ENCODE results near the gene GGACT.

Gene GGACT

DNA sequence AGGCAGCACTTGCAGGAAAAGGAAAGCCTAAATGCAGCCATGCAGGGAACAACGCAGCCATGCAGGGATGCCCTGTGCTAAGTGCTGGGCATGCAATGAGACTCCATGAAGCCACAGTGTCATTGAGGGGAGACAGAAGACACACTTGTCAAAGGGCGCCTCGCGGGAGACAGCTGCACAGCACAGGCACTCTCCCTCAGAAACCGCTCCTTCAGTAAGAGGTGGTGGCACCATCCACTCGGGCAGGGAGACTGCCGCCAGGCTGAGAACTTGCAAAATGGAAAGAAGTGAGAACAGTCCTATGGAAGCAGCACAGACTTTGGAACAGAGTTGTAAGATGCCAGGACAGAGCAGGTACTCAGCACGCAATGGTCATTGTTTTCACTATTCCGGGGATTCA is 51.1 kb downstream of the GGACT start:
- no peak for DNase-seq (ENCODE audit: low read depth)
- no peak for TF ChIP-seq CTCF (conservative IDR thresholded peaks at IDR 0.05; ENCODE audit: low read depth, low read length)
- H3K4me3 ChIP-seq (ENCODE audit: low read depth, low read length), result no peak overlapping the region

DNA sequence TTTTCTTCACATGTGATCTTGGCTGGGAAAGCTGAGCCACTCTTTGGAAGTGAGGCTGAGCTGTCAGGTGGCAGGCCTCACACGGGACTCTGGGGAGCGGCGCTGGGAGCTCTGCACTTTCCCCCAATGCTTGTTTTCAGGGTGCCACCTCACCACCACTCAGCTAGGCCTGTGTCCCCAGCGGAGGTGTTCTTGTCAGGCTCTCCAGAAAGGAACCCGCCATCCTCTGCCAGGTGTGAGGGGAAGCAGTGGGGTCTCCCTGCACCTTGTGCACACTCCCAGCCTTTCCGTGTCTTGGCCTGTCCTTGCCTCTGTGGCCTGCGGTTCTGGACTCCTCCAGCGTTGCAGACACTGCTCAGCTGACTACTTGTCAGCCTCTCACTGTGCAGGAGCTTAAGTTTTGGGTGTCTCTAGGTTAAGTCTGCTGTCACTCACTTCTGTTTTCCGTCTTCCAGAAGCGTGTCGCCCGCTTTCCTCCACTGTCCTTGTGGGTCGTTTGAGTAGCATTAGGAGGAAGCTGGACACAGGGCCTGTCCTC is 51.9 kb downstream of the GGACT start:
- DNase-seq (ENCODE audit: low read depth), result no peak
- no peak overlapping the region for H3K4me3 ChIP-seq (ENCODE audit: low read depth, low read length)
- TF ChIP-seq CTCF (conservative IDR thresholded peaks at IDR 0.05; ENCODE audit: low read depth, low read length), result no peak

DNA sequence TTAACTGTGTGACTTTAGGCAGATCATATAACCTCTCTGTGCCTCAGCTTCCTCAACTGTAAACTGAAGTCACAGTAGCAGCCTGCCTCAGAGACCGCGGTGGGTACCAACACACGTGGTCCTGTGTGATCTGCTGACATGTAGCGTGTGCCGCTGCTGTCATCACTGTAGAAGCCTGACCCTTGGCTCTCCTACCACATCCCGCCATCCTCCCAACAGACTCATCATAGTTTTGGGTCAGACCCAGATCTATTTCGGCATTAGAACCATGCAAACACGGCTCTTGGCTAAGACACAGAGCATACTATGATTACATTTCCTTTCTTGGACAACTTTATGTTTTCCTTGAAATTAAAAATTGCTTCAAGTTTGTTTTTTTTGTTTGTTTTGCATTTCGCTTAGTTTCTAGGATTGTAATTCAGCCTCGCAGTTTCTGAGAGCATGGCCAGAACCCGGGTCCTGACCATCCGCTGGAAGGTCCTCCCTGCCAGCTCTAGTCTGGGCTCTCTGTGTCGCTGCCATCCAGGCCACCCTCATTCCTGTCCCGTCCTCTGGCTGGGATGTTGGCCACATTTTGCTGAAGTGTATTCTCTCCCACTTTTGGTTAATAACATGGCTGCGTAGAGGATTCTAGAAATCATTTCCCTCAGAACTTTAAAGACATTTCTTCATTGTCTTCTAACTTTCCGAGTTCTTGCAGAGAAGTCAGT is 53.0 kb downstream of the GGACT start:
- peak; percentile 79 for DNase-seq (ENCODE audit: low read depth)
- H3K4me3 ChIP-seq (ENCODE audit: low read depth, low read length), result no peak overlapping the region
- no peak for TF ChIP-seq CTCF (conservative IDR thresholded peaks at IDR 0.05; ENCODE audit: low read depth, low read length)

- no peak for DNase-seq (ENCODE audit: low read depth)
- no peak for TF ChIP-seq CTCF (conservative IDR thresholded peaks at IDR 0.05; ENCODE audit: low read depth, low read length)
- no peak overlapping the region for H3K4me3 ChIP-seq (ENCODE audit: low read depth, low read length)
Observed at GRCh38 chr13:100534911-100535310, 53.7 kb downstream of the GGACT start.

GRCh38 chr13:100534147-100534843 is 54.3 kb downstream of the GGACT start:
- DNase-seq (ENCODE audit: low read depth), result no peak
- H3K4me3 ChIP-seq (ENCODE audit: low read depth, low read length), result no peak overlapping the region
- no peak for TF ChIP-seq CTCF (conservative IDR thresholded peaks at IDR 0.05; ENCODE audit: low read depth, low read length)

DNA sequence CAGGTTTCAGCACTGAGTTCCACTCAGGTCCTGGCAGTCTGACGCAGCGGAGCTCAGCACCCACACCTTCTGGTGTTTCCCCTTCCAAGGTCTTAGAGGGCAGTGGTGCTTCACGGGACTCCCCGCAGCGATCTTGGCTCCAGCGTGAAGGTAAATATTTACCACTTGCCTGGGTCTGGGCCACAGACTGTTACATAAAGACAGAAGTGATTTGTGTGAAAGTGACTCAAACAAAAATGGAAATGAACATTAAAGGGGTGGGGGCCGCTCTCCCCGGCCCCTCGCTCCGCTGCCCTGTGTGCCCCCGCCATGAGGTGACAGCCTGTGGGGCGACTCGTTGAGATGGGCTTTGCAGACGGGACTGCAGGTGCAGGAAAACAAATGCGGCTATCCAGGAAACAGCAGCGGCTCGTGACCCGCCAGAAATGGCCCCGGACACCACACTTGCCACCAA is 55.0 kb downstream of the GGACT start:
- no peak overlapping the region for H3K4me3 ChIP-seq (ENCODE audit: low read depth, low read length)
- TF ChIP-seq CTCF (conservative IDR thresholded peaks at IDR 0.05; ENCODE audit: low read depth, low read length), result no peak
- no peak for DNase-seq (ENCODE audit: low read depth)
